Right renal pelvis (tissue), 4 donors: ENCODE results near the gene SPC25. TPM values are rescaled to one million over a fixed set of nuclear protein-coding genes. Genes with fewer than 3 reads are reported as not detected.
"Not testable (repeated sequence)": the region's sequence is repeated elsewhere in the genome, so short reads cannot be mapped to it uniquely, and the experiment has no call there.

Experiments
- DNase-seq, 4 donors: peaks; one replicate each; pipeline ENCODE4 v3.0.0-alpha.2; 2013; ENCODE audit warnings: low read depth in 4 of 4, low spot score in 3 of 4, missing footprints in 1 of 4
- polyA plus RNA-seq, 4 donors: library from polyadenylated mRNA; unstranded; fragments of 120-200 nt; gene quantifications; one replicate each; pipeline ENCODE4 v1.2.1, GENCODE V29; 2013; ENCODE audit not compliant: insufficient read length in 4 of 4

Gene SPC25, protein sequence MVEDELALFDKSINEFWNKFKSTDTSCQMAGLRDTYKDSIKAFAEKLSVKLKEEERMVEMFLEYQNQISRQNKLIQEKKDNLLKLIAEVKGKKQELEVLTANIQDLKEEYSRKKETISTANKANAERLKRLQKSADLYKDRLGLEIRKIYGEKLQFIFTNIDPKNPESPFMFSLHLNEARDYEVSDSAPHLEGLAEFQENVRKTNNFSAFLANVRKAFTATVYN
- polyA plus RNA-seq = 10 to 100 TPM; 17.4 to 21.2 (median 19.1) TPM

DNA sequence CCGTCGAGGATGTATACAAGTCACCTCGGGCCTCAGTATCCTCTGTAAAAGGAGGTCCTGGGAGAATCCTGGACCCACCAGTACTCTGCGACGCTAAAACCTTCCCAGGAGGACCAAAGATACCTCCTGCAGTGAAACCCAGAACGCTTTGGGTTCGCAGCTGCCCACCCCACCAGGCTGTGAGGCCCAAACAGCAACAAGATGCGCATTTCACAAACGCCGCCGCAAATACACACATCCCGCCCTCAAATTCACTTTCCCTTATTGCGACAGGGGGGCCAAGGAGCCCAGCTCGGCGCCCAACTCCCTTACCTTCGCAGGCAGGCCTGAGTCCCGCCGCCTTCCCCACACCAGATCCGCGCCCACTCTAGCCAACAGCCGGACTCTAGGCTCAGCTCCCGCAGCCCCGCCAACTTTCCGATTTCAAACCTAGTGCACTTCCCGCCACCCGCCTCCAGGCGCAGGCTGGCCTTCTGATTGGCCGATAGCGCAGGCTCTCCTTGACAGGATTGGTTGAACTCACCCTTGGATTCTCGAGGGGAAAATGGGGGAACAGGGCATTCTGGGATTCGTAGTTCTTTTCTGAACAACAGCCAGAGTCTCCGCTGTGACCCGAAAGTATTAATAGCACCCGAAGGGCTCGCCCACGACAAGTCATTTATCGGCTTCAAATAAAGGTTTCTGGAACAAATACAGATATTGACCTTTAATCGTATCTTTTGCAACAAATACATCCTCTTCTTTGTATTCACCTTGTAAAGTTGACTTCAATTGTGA is at the start of gene SPC25:
Gene SPC25, minus strand, starts transcription at position 425 of the 777 bp plus-strand sequence. CDS start 911 bp downstream, outside the sequence.
- peak; percentile 79 to 86 (median 84) for DNase-seq

DNA sequence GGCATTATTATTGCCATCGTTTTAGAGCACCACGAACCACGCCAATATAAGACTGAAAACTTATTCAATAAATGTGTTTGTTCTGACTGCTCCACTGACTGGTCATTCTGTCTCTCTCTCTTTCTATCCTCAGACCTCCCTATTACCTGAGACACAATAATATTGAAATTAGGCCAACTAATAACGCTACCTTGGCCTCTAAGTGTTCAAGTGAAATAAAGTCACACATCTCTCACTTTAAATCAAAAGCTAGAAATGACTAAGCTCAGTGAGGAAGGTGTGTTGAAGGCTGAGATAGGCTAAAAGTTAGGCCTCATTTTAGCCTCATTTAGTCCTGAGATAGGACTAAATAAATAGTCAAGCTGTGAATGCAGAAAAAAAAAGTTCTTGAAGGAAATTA is 49.7 kb upstream of the SPC25 start:
- no peak for DNase-seq

DNA sequence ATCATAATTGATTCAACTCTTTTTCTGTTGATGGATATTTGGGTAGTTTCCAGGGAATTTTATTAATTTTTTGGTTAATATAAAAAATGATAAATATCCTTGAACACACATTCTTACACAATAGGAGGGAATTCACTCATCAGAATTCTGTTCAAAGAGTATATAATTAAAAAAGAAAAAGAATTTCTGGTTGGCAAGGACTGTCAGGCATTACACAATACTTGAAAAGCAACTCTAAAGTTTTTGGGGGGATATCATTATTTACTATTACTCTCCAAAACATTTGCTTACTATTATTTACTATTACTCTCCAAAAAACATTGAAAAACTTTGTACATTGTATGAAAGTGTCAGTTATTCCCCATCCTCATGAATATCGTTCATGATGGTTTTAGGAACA is 48.8 kb upstream of the SPC25 start:
- no peak for DNase-seq

DNA sequence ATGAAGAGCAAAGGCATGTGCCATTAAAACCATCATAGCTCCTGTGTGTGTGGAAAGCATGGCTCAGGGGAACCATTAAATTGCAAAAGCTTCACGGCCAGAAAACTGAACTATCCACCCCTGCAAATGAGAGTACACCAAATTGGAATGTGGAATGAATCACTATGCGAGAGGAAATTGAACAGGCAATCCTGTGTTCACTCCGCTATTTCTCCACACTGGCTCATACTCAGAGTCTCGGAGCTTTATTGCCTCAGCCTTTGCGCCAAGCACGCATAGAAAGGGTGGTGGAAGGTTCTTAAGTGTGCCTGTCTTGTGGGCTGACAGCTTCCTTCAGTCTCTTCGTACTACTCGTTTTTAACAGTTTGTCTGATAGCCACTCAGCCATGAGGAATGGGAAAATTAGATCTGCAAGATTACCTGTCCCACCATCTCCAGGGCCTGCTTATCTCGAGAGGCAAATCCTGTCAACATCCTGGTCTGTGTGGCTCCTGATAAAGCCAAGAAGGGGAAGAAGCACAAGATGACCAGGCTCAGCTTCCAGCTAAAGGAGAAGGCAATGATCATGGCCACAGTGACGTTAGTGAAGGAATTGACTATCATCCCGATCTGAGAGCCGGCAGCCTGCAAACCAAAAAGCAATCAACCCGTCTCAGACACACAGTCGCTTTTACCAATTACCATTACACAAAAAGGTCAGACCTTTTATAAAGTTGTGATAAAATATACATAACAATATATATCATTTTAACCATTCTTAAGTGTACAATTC is 45.8 kb upstream of the SPC25 start:
- no peak for DNase-seq

DNA sequence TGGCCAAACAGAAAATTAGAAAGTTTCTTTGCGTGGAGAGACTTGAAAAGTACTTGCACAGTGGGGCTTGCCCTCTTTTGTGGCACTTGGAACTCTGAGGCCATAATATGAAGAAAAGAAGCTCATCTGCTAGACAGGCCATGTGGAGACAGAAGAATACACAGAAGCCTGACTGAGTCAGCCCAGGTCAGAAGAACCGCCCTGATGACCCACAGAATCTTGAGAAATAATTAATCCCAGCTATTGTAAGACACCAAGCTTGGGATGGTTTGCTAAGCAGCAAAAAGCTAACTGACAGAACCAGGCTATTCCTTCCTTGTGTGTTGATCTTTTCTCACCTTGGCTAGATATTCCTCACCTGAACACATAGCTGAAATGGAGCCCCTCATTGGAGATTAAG is 44.6 kb upstream of the SPC25 start:
- no peak for DNase-seq

DNA sequence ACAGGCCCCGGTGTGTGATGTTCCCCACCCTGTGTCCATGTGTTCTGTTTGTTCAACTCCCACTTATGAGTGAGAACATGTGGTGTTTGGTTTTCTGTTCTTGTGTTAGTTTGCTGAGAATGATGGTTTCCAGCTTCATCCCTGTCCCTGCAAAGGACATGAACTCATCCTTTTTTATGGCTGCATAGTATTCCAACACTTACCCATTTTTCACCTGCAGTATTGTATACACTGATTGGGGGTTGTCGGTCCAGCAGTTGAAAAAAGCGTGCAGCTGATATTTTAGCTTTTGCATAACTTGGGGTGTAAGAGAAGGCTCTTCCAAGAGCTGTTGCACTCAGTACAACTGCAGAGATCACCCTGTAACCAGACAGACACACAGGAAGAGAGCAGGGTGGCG is 41.9 kb upstream of the SPC25 start:
- DNase-seq = not testable (repeated sequence)

DNA sequence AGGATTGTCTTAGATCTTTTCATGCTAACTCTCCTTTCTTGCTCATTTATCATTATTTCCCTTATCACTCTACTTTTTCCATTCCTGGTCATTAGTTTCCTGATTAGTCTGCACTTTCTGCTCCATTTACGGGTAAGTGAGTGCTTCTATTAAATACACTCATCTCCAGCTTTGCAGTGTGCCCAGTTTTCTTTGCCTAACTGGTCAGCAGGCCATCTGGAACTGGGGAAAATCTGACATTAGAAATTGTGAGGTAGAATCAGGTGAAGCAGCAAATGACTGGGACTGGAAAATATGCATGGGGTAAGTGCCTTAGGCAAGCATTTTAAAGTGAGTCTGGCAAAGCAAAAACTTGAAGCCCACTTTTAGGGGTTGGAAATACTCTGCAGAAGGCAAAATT is 40.0 kb upstream of the SPC25 start:
- DNase-seq = no peak

DNA sequence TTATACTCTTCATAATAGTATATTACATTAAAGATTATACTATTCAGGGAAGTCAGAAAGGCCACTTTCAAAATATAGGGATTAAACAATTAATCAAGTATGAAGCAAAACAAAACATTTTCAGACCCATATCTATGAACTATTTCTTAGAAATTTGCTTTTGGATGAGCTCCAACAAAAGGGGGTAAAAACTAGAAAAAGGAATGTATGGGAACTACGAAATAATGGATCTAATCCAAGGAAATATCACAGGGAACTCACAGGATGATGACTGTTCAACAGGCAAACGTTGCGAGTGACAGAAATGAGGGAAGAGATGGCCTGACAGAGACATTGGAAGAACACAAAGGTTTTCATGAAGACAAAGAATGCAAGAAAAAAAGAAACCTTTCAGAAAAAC is 38.8 kb upstream of the SPC25 start:
- no peak for DNase-seq

DNA sequence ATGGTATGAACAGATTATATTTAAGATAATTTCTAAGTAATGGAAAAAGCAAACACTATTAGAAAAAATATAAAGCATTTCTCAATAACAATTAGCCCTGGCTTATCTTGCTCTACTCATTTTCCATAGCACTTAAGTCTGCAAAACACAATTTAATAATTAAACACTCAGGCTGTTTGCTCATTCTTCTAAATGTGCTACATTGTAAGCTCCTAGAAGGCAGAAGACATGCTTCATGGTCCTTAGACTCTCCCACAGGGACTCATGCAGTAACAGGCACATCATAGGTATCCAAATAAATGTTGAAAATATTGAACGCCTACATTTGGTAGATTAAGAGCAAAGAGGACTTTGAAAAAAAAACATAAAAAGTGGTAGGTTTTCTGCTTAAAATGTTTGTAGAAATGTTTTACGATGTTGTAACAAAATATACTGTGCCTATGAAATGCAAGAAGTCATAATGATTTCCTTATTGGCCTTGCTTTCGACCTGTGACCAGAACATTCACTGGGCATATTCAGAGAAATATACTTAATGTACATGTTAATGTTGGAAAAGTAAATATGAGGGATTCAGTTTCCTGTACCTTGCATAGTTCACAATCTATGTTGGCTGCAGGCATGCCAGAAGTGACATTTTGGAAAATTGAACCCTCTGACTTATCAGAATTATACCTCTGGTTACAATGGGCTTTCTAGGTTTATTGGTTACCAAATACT is 38.0 kb upstream of the SPC25 start:
- DNase-seq = no peak

DNA sequence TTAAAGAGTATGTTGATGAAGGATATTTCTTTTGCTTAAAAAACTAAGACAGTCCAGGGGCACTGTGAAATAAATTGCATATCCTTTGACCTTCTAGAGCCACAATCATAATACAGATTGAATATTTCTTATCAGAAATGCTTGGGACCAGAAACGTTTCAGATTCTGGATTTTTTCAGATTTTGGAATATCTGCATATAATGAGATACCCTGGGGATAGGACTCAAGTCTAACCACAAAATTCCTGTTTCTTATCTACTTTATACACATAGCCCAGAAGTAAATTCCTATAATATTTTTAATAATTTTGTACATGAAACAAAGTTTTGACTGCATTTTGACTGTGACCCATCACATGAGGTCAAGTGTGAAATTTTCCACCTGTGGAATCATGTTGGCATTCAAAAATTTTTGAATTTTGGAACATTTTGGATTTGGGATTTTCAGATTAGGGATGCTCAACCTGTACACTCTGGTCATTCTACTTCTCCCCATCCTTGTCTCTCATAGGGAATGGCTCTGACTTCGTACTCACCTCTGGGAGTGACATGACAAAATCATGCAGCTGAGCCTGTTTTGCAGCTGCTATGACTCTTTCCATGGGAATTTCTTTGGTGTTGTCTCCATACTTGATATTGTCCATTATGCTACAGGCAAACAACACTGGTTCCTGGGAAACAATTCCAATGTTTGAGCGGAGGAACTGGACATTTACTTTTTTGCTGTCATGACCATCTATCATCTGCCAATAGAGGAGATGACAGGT is 36.6 kb upstream of the SPC25 start:
- no peak for DNase-seq

DNA sequence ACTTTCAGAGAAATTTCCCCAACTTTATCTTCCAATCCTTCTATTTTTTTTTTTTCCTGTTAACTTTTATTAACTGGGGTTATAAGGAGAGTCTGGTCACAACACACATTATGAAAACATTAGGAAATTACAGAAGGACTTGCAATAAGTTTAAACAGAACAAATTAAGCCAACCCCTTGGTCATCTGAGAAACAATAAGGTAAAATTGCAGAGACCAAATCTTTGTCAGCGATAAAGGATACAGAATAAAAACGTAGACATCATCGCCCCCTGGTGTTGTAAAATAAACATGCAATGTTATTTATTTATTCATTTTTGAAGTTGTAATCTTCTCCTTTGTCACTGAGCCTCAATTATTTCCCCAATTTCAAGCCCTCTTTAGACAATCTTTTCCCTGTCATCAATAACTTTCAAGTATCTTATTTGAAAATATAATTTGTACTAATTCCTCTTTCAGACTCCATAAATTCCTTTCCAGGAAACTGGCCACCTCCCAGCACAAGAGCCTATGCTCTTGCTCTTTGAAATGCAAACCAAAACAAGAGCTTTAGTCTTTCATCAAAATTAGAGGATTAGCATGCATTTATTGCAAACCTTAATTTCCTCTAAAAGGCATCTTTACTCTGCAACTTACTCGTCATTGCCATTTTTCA is 30.4 kb upstream of the SPC25 start:
- DNase-seq = no peak

DNA sequence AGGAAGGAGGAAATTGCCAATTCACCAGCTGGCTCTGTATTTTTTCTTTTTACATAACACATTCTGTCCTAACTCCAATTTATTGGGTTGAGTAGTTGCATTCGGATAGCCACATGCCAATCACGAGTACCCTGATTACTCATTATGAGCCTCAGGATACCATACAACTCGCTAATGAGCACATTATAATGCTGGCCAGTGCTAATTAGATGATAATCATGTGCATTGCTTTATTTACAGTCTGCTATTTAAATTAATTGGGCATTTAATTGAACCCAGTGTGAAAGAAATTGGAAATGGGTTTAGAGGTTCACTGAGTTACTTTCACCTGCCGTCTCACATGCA is 26.1 kb upstream of the SPC25 start:
- no peak for DNase-seq

DNA sequence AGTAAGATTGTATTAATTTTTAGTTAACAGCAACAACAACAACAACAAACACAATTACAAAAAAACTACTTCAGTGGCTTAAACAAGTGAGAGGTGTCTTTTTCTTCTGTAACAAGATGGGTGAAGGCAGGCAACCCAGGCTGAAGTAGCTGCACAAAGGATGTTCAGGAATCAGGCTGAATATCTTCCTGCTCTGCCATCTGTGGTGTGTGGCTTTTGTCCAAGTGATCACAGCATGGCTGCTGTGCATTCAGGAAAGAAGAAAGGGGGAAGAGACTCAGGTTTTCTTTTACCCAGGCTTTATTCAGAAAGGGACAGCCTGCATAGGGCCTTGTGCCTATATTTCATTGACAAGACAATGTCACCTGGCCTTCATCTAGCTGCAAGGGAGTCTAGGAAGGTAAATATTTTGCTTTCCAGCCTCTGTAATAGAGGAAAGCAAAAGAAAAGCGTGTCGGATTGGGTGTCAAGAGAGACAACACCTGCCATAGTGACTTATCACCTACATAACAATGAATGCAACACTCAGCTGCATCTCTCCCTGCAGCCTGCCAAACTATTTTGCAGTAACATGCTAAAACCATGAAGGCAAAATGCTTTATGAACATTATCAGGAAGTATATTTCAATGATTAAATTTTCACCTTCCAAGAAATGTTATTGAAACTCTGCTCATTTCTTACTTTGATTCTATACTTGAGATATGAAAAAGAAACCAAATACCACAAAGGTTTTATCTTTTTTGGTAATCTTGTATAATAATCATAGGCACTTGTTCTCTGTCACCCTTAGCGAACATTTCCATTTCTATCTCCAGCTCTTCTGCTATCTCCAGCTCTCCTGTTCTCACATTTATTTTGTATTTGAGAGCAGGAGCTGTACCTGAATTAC is 25.5 kb upstream of the SPC25 start:
- no peak for DNase-seq

DNA sequence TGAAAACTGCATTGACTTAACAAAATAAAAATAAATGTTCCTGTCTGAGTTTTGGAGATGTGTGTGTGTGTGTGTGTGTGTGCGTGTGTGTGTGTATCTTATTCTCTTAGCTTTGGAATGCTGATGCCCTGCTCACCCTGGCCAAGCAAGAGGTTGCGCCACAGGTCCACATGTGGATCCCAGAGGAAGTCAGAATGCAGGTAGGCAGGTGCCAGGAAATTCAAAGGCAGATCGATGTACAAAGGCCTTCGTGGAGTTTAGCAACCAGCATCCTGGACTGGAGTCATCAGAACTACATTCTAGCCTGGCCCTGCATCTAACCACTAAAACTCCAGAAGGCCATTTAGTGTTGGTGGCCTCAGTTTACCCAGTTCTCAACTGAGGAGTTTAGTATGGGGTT is 23.3 kb upstream of the SPC25 start:
- no peak for DNase-seq

DNA sequence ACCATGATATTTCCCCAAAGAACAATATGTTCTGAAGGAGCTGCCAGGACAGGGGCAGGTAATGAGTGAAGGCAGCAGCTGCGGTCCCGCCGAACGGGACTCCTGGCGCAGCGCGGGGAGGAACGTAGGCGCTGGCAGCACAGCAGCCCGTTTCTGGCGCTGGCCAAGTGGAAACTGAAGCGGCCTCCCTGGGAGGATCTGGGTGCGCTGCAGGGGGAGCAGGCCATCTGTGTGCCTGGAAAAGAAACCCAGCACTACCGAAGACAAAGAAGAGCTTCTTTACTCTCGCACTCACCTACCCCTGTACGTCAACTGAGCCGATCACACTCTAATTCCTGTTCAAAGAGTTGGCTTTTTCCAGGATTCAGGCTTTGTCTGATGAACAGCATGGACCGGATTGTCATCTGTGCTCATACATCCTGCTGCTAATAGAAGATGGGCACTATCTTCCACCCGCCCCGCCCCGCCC is 22.7 kb upstream of the SPC25 start:
- no peak for DNase-seq

DNA sequence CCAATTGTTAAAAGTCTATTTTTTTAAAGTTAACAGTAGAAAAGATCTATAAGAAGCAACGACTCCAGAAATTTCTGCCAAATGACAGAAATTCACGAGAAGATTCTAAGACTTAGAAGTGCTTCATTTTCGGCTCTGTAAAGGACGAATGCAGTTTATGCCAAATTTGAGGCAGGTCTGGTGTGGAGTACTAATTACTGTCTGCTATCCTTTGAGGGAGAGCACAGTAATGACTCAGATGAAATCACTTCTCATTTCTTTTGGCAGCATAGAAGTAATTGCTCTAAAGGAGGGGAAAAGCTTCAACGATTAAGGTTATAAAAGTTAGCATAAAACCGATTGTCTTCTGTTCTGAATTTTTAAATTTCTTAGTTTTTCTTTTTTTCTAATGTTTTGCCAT is 22.2 kb upstream of the SPC25 start:
- no peak for DNase-seq

DNA sequence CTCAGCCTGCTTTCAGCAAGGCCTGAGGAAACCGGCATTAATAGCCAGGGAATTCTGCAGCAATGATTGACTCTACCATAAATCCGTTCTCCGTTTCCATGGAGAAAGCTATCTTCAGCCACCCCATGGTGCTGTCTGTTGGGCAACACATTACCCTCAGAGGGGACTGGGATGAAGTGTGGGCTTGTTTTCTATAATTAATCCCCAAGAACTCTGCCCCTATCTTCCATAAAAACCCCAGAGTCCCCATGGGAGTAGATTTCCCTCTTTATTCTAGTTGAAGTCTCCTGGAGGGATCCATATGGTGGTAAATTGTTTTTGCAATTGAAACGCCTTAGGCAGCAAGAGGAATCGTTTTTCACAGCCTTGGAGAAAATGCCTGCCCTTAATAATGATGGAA is 20.1 kb upstream of the SPC25 start:
- DNase-seq = no peak

DNA sequence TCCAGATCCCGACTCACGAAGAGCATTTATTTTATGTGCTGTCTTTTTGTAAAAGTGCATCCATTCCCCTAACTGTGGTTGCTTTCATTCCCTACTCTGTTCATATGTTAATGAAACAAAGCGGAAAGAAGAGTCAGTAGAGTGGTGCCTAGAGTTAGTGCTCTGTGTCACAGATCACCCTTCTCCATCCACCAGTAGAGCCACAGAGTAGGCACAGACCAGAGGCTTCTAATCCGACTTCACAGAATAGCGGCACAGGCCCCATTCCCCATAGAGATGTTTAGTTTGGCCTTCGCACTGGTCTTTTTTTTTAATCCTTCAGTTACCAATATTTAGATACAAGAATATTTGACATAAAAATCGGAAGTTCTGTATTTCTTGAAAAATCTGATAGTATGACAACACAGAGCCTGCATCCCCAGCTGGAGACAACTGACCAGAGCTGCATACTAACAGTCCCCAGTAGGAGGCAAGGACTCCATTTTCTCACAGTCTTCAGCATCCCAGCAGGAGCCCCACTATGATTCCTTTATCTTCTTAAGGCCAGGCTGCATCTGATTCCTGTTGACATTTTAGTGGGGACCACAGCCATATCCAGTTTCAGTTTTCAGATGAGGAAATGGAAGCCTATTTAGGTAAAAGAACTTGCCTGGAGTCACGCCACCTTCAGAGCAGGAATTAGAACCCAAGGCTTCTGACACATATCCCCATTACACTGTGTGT is 17.9 kb upstream of the SPC25 start:
- DNase-seq = no peak
